Kidney capillary endothelial cell (primary cell): ENCODE results near the gene BID.

Experiments
- DNase-seq: peaks from one replicate; pipeline ENCODE4 v3.0.0-alpha.2; 2018; ENCODE audit warnings: low spot score

BID gene

GRCh38 chr22:17783773-17784480 is 9.7 kb upstream of the BID start:
- DNase-seq = no peak

- no peak for DNase-seq
Measured at GRCh38 chr22:17783312-17783711, 9.0 kb upstream of the BID start.

GRCh38 chr22:17782621-17783020 is 8.4 kb upstream of the BID start:
- DNase-seq = no peak

- DNase-seq = no peak
Measured at GRCh38 chr22:17782158-17782557, 7.9 kb upstream of the BID start.

GRCh38 chr22:17781319-17782031 is 7.2 kb upstream of the BID start:
- DNase-seq = no peak

- DNase-seq = no peak
Measured at GRCh38 chr22:17780741-17781318, 6.6 kb upstream of the BID start.

GRCh38 chr22:17780116-17780740 is 6.0 kb upstream of the BID start:
- no peak for DNase-seq

- DNase-seq = no peak
Measured at GRCh38 chr22:17779286-17780115, 5.2 kb upstream of the BID start.

- DNase-seq = no peak
Measured at GRCh38 chr22:17778412-17778976, 4.2 kb upstream of the BID start.

- DNase-seq = no peak
Measured at GRCh38 chr22:17777717-17778044, 3.4 kb upstream of the BID start.

- DNase-seq = peak; percentile 80
Measured at GRCh38 chr22:17777005-17777716, 2.9 kb upstream of the BID start.

GRCh38 chr22:17775781-17776465 is 1.7 kb upstream of the BID start:
- DNase-seq = no peak

GRCh38 chr22:17774926-17775685 is 837 bp upstream of the BID start:
- DNase-seq = no peak

- no peak for DNase-seq
Measured at GRCh38 chr22:17773606-17774205, 563 bp downstream of the BID start.

- DNase-seq = no peak
Measured at GRCh38 chr22:17772958-17773605, 1.2 kb downstream of the BID start.

- no peak for DNase-seq
Measured at GRCh38 chr22:17772249-17772957, 1.9 kb downstream of the BID start.

GRCh38 chr22:17770180-17771077 is 3.8 kb downstream of the BID start:
- no peak for DNase-seq
